Activated CD8-positive, alpha-beta memory T cell treated with anti-CD3 and anti-CD28 coated beads for 48 hours (primary cell): ENCODE measurements around the gene BMERB1.
"Not testable (repeated sequence)": the region's sequence is repeated elsewhere in the genome, so short reads cannot be mapped to it uniquely, and the experiment has no call there.

ENCODE experiments used
- DNase-seq, 3 experiments: peaks; one replicate each; pipeline ENCODE4 v3.0.0-alpha.2; 2020; ENCODE audit warnings: low read depth in 2 of 3, low spot score in 2 of 3

Gene BMERB1

GRCh38 chr16:15553313-15554088 is 119.1 kb downstream of the BMERB1 start:
- no peak for DNase-seq

GRCh38 chr16:15556130-15556529 is 121.7 kb downstream of the BMERB1 start:
- no peak for DNase-seq

- no peak for DNase-seq
These were observed 122.9 kb downstream of the BMERB1 start for GRCh38 chr16:15557258-15557657.

- no peak for DNase-seq
These were observed 124.8 kb downstream of the BMERB1 start for GRCh38 chr16:15559176-15559575.

GRCh38 chr16:15564604-15565339 is 130.4 kb downstream of the BMERB1 start:
- no peak for DNase-seq

GRCh38 chr16:15566095-15566494 is 131.7 kb downstream of the BMERB1 start:
- no peak for DNase-seq

GRCh38 chr16:15567823-15568222 is 133.4 kb downstream of the BMERB1 start:
- DNase-seq, result no peak

- DNase-seq, result not testable (repeated sequence)
These were observed 136.3 kb downstream of the BMERB1 start for GRCh38 chr16:15570666-15571065.

GRCh38 chr16:15571557-15571956 is 137.2 kb downstream of the BMERB1 start:
- DNase-seq, result no peak

- no peak for DNase-seq
These were observed 138.1 kb downstream of the BMERB1 start for GRCh38 chr16:15572329-15573001.

GRCh38 chr16:15573274-15573895 is 139.0 kb downstream of the BMERB1 start:
- DNase-seq, result no peak

GRCh38 chr16:15573896-15574613 is 139.7 kb downstream of the BMERB1 start:
- DNase-seq, result not testable (repeated sequence)

GRCh38 chr16:15574614-15574948 is 140.2 kb downstream of the BMERB1 start:
- no peak for DNase-seq

GRCh38 chr16:15575293-15576049 is 141.1 kb downstream of the BMERB1 start:
- no peak for DNase-seq

- no peak for DNase-seq
These were observed 142.9 kb downstream of the BMERB1 start for GRCh38 chr16:15576960-15577958.

GRCh38 chr16:15578824-15579223 is 144.4 kb downstream of the BMERB1 start:
- no peak for DNase-seq

GRCh38 chr16:15581127-15581815 is 146.9 kb downstream of the BMERB1 start:
- DNase-seq, result no peak

GRCh38 chr16:15583526-15583925 is 149.1 kb downstream of the BMERB1 start:
- no peak for DNase-seq
